AG10803 (cell line): ENCODE measurements around the gene DMAP1.

Experiments used
- DNase-seq: peaks from one replicate; pipeline ENCODE4 v3.0.0; 2010; ENCODE audit warnings: low read depth
- H3K4me3 ChIP-seq: 2 replicates; pipeline ENCODE4 v1.5.1; 2011; ENCODE audit warnings: mild to moderate bottlenecking, low read length, control low read depth
- CTCF ChIP-seq: conservative IDR thresholded peaks from 2 replicates; pipeline ENCODE4 v1.5.1; 2011; ENCODE audit warnings: mild to moderate bottlenecking, low read length, control low read depth, inconsistent platforms

DMAP1 gene

GRCh38 chr1:44238660-44239059 lies 25.4 kb downstream of the DMAP1 start:
- no peak for TF ChIP-seq CTCF
- no peak overlapping the region for H3K4me3 ChIP-seq
- no peak for DNase-seq

- peak; percentile 39 for TF ChIP-seq CTCF
- peak; percentile 45 for DNase-seq
Measured at GRCh38 chr1:44239331-44239960, 26.2 kb downstream of the DMAP1 start.

GRCh38 chr1:44239961-44240371 lies 26.7 kb downstream of the DMAP1 start:
- DNase-seq, result no peak
- no peak for TF ChIP-seq CTCF
- H3K4me3 ChIP-seq, result no peak overlapping the region

More at GRCh38 chr1:44239331-44239960, 26.2 kb downstream of the DMAP1 start:
- H3K4me3 ChIP-seq, result no peak overlapping the region

GRCh38 chr1:44240802-44241671 lies 27.8 kb downstream of the DMAP1 start:
- no peak for DNase-seq
- TF ChIP-seq CTCF, result no peak
- no peak overlapping the region for H3K4me3 ChIP-seq

- no peak overlapping the region for H3K4me3 ChIP-seq
- no peak for TF ChIP-seq CTCF
Measured at GRCh38 chr1:44242746-44243145, 29.5 kb downstream of the DMAP1 start.

GRCh38 chr1:44243782-44244495 lies 30.7 kb downstream of the DMAP1 start:
- DNase-seq, result no peak
- no peak overlapping the region for H3K4me3 ChIP-seq
- TF ChIP-seq CTCF, result no peak

More at GRCh38 chr1:44242746-44243145, 29.5 kb downstream of the DMAP1 start:
- DNase-seq, result no peak
